GM23338 (cell line): ENCODE results near the gene MPHOSPH8. TPM values are rescaled to one million over a fixed set of nuclear protein-coding genes. Genes with fewer than 3 reads are reported as not detected.

Experiments
- ATAC-seq: fragments of 200-7000 bp; cut with Tn5 transposase; 3 replicates; pipeline ENCODE4 v1.9.1; 2020
- DNase-seq: peaks from one replicate; pipeline ENCODE4 v3.0.0-alpha.2; 2015; ENCODE audit warnings: low spot score
- H2AFZ ChIP-seq: fragments of 200-600 bp; sonication (generic); 2 replicates; pipeline ENCODE4 v1.8.0; 2016; ENCODE audit warnings: antibody characterized with exemption, mild to moderate bottlenecking, moderate library complexity
- H3F3A ChIP-seq: fragments of 200-600 bp; sonication (generic); replicated peaks from 2 replicates; pipeline ENCODE4 v1.8.0; 2017; ENCODE audit warnings: antibody characterized with exemption, mixed run types, low read depth
- H3K27ac ChIP-seq: fragments of 200-600 bp; sonication (generic); 2 replicates; pipeline ENCODE4 v1.6.1; 2016; ENCODE audit warnings: low read depth
- H3K27me3 ChIP-seq: fragments of 200-600 bp; sonication (generic); 2 replicates; pipeline ENCODE4 v1.8.0; 2016; ENCODE audit warnings: mild to moderate bottlenecking, mixed run types, moderate library complexity; ENCODE audit not compliant: insufficient read depth
- H3K36me3 ChIP-seq: fragments of 200-600 bp; sonication (generic); 2 replicates; pipeline ENCODE4 v1.8.0; 2016; ENCODE audit warnings: mild to moderate bottlenecking; ENCODE audit not compliant: insufficient read depth
- H3K4me1 ChIP-seq: fragments of 200-600 bp; sonication (generic); 2 replicates; pipeline ENCODE4 v1.8.0; 2016; ENCODE audit warnings: mild to moderate bottlenecking, moderate library complexity; ENCODE audit not compliant: insufficient read depth
- H3K4me2 ChIP-seq: fragments of 200-600 bp; sonication (generic); 2 replicates; pipeline ENCODE4 v1.7.1; 2017; ENCODE audit warnings: mixed run types
- H3K4me3 ChIP-seq: fragments of 200-600 bp; sonication (generic); 2 replicates; pipeline ENCODE4 v1.6.1; 2016; ENCODE audit warnings: mixed run types
- H3K79me2 ChIP-seq: fragments of 200-600 bp; sonication (generic); replicated peaks from 2 replicates; pipeline ENCODE4 v1.8.0; 2017; ENCODE audit warnings: mild to moderate bottlenecking; ENCODE audit not compliant: insufficient read depth
- H3K9me2 ChIP-seq: fragments of 200-600 bp; sonication (generic); 2 replicates; pipeline ENCODE4 v1.8.0; 2017; ENCODE audit not compliant: insufficient read depth
- H4K20me1 ChIP-seq: fragments of 200-600 bp; sonication (generic); replicated peaks from 2 replicates; pipeline ENCODE4 v1.8.0; 2017; ENCODE audit warnings: mild to moderate bottlenecking; ENCODE audit not compliant: insufficient read depth
- H3K27ac Mint-ChIP-seq: 2 replicates; pipeline ENCODE4 v1.8.0; 2020; ENCODE audit warnings: inconsistent platforms, mild to moderate bottlenecking, moderate library complexity, mixed read lengths
- H3K27me3 Mint-ChIP-seq: 3 replicates; pipeline ENCODE4 v1.8.0; 2022; ENCODE audit warnings: low read depth, mild to moderate bottlenecking, moderate library complexity, mixed read lengths, inconsistent platforms; ENCODE audit not compliant: insufficient read depth, poor library complexity
- H3K36me3 Mint-ChIP-seq: 3 replicates; pipeline ENCODE4 v1.8.0; 2021; ENCODE audit warnings: low read depth, mild to moderate bottlenecking, inconsistent platforms, moderate library complexity, mixed read lengths
- H3K4me1 Mint-ChIP-seq: 3 replicates; pipeline ENCODE4 v1.8.0; 2020; ENCODE audit warnings: mild to moderate bottlenecking, inconsistent platforms, mixed read lengths
- H3K4me3 Mint-ChIP-seq: 3 replicates; pipeline ENCODE4 v1.8.0; 2021; ENCODE audit warnings: moderate library complexity, mild to moderate bottlenecking, inconsistent platforms, mixed read lengths
- H3K9me3 Mint-ChIP-seq: 3 replicates; pipeline ENCODE4 v1.8.0; 2020; ENCODE audit warnings: moderate library complexity, mild to moderate bottlenecking, inconsistent platforms, mixed read lengths
- CREB1 ChIP-seq: fragments of 250-450 bp; sonication (Bioruptor Pico); IDR thresholded peaks from 2 replicates; pipeline ENCODE4 v1.5.0; 2020; ENCODE audit warnings: low read depth, mild to moderate bottlenecking, moderate library complexity
- EZH2 ChIP-seq: fragments of 200-600 bp; sonication (generic); IDR thresholded peaks from one replicate; pipeline ENCODE4 v1.8.0; 2017; ENCODE audit warnings: antibody characterized with exemption, mild to moderate bottlenecking, low read depth; ENCODE audit not compliant: unreplicated experiment
- EZH2phosphoT487 ChIP-seq: fragments of 200-600 bp; sonication (generic); IDR thresholded peaks from one replicate; pipeline ENCODE4 v1.8.1; 2018; ENCODE audit warnings: antibody characterized with exemption; ENCODE audit not compliant: unreplicated experiment
- JUNB ChIP-seq: IDR thresholded peaks from one replicate; pipeline ENCODE4 v1.6.1; 2016; ENCODE audit warnings: antibody characterized with exemption; ENCODE audit not compliant: unreplicated experiment
- NANOG ChIP-seq: IDR thresholded peaks from 2 replicates; pipeline ENCODE4 v1.6.1; 2016; ENCODE audit warnings: antibody characterized with exemption, borderline replicate concordance
- POLR2AphosphoS5 ChIP-seq: IDR thresholded peaks from 2 replicates; pipeline ENCODE4 v1.6.1; 2016; ENCODE audit warnings: antibody characterized with exemption, low read depth
- STAT1 ChIP-seq: IDR thresholded peaks from one replicate; pipeline ENCODE4 v1.6.1; 2016; ENCODE audit warnings: antibody characterized with exemption; ENCODE audit not compliant: unreplicated experiment
- ZNF114 ChIP-seq: fragments of 250-450 bp; sonication (Bioruptor Pico); IDR thresholded peaks from 2 replicates; pipeline ENCODE4 v1.5.0; 2020; ENCODE audit warnings: mild to moderate bottlenecking, moderate library complexity
- ZNF331 ChIP-seq: fragments of 250-450 bp; sonication (Bioruptor Pico); IDR thresholded peaks from 2 replicates; pipeline ENCODE4 v1.5.0; 2020; ENCODE audit warnings: low read depth, mild to moderate bottlenecking, moderate library complexity
- polyA plus RNA-seq: library from polyadenylated mRNA; unstranded; fragments of >200 nt; fragmentation: Nextera tagmentation; extraction: Ambion mirVana; gene quantifications from 2 replicates; pipeline ENCODE4 v1.2.1, GENCODE V29; 2016
- total RNA-seq: library from RNA; depleted of rRNA; stranded (reverse); fragments of >200 nt; shearing (Covaris generic); gene quantifications from 2 replicates; pipeline ENCODE4 v1.2.3, GENCODE V29; 2014
- TF ChIP-seq, protein P1 (sequence below): IDR thresholded peaks from one replicate; pipeline ENCODE4 v1.6.1; 2018; ENCODE audit warnings: antibody characterized with exemption; ENCODE audit not compliant: unreplicated experiment
- TF ChIP-seq, protein P2 (sequence below), 2 experiments: fragments of 200-600 bp in 1 of 2; sonication (generic) in 1 of 2; conservative IDR thresholded peaks; 2 replicates each; pipeline versions ENCODE4 v1.5.1 to v1.6.1; 2016 to 2017; ENCODE audit warnings: antibody characterized with exemption in 2 of 2, low read depth in 2 of 2, mild to moderate bottlenecking in 2 of 2, moderate library complexity in 1 of 2
- TF ChIP-seq, protein P3 (sequence below): IDR thresholded peaks from 2 replicates; pipeline ENCODE4 v1.6.1; 2016; ENCODE audit warnings: antibody characterized with exemption
- TF ChIP-seq, protein P4 (sequence below): fragments of 250-450 bp; sonication (Bioruptor Pico); IDR thresholded peaks from 2 replicates; pipeline ENCODE4 v1.5.0; 2020; ENCODE audit warnings: mild to moderate bottlenecking, moderate library complexity

MPHOSPH8 gene
- total and polyA plus RNA-seq, 2 experiments from 2014 or later: 15.6 to 31.9 TPM

DNA sequence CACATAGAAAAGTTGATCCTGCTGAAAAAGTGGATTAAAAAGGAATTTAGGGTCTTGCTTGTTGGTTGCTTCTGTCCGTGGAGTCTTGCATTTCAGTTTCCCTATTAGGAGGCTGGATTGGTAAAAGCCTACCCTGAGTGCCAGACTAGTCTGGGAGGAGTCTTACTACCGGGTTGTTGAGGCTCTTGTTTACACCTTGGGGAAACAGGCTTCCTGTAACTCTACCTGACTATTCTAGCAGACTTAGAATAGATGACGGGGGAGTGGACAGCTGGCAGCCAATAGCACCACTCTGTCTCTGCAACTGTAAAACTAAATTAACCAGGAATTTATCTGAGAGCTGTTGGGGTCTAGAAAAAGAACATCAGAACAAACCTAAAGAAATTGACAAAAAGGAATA, 11.3 kb upstream of the MPHOSPH8 start:
- no peaks in the 10 kb centered on the region for H3K4me1 ChIP-seq
- H3K4me3 ChIP-seq: no peak overlapping the region
- 0 out of 2 replicates have a peak, but pooled peaks cover 2% of the 10 kb centered on the region for H3K9me2 ChIP-seq
- H3F3A ChIP-seq: no peaks in the 10 kb centered on the region
- no peak for TF ChIP-seq CREB1 (CRISPR knock-in tag)
- no peak for TF ChIP-seq ZNF114 (CRISPR knock-in tag)
- TF ChIP-seq, protein P1, sequence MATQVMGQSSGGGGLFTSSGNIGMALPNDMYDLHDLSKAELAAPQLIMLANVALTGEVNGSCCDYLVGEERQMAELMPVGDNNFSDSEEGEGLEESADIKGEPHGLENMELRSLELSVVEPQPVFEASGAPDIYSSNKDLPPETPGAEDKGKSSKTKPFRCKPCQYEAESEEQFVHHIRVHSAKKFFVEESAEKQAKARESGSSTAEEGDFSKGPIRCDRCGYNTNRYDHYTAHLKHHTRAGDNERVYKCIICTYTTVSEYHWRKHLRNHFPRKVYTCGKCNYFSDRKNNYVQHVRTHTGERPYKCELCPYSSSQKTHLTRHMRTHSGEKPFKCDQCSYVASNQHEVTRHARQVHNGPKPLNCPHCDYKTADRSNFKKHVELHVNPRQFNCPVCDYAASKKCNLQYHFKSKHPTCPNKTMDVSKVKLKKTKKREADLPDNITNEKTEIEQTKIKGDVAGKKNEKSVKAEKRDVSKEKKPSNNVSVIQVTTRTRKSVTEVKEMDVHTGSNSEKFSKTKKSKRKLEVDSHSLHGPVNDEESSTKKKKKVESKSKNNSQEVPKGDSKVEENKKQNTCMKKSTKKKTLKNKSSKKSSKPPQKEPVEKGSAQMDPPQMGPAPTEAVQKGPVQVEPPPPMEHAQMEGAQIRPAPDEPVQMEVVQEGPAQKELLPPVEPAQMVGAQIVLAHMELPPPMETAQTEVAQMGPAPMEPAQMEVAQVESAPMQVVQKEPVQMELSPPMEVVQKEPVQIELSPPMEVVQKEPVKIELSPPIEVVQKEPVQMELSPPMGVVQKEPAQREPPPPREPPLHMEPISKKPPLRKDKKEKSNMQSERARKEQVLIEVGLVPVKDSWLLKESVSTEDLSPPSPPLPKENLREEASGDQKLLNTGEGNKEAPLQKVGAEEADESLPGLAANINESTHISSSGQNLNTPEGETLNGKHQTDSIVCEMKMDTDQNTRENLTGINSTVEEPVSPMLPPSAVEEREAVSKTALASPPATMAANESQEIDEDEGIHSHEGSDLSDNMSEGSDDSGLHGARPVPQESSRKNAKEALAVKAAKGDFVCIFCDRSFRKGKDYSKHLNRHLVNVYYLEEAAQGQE: no peak
- TF ChIP-seq, protein P2, sequence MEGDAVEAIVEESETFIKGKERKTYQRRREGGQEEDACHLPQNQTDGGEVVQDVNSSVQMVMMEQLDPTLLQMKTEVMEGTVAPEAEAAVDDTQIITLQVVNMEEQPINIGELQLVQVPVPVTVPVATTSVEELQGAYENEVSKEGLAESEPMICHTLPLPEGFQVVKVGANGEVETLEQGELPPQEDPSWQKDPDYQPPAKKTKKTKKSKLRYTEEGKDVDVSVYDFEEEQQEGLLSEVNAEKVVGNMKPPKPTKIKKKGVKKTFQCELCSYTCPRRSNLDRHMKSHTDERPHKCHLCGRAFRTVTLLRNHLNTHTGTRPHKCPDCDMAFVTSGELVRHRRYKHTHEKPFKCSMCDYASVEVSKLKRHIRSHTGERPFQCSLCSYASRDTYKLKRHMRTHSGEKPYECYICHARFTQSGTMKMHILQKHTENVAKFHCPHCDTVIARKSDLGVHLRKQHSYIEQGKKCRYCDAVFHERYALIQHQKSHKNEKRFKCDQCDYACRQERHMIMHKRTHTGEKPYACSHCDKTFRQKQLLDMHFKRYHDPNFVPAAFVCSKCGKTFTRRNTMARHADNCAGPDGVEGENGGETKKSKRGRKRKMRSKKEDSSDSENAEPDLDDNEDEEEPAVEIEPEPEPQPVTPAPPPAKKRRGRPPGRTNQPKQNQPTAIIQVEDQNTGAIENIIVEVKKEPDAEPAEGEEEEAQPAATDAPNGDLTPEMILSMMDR (conservative IDR thresholded peaks at IDR 0.05; ENCODE audit: low read depth in 2 of 2): no peak
- TF ChIP-seq ZNF331 (CRISPR knock-in tag): no peak
- TF ChIP-seq STAT1: no peak
- TF ChIP-seq, protein P3, sequence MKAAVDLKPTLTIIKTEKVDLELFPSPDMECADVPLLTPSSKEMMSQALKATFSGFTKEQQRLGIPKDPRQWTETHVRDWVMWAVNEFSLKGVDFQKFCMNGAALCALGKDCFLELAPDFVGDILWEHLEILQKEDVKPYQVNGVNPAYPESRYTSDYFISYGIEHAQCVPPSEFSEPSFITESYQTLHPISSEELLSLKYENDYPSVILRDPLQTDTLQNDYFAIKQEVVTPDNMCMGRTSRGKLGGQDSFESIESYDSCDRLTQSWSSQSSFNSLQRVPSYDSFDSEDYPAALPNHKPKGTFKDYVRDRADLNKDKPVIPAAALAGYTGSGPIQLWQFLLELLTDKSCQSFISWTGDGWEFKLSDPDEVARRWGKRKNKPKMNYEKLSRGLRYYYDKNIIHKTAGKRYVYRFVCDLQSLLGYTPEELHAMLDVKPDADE: no peak
- no peak for TF ChIP-seq EZH2phosphoT487
- TF ChIP-seq POLR2AphosphoS5: no peak
- TF ChIP-seq NANOG: no peak
- TF ChIP-seq, protein P4, sequence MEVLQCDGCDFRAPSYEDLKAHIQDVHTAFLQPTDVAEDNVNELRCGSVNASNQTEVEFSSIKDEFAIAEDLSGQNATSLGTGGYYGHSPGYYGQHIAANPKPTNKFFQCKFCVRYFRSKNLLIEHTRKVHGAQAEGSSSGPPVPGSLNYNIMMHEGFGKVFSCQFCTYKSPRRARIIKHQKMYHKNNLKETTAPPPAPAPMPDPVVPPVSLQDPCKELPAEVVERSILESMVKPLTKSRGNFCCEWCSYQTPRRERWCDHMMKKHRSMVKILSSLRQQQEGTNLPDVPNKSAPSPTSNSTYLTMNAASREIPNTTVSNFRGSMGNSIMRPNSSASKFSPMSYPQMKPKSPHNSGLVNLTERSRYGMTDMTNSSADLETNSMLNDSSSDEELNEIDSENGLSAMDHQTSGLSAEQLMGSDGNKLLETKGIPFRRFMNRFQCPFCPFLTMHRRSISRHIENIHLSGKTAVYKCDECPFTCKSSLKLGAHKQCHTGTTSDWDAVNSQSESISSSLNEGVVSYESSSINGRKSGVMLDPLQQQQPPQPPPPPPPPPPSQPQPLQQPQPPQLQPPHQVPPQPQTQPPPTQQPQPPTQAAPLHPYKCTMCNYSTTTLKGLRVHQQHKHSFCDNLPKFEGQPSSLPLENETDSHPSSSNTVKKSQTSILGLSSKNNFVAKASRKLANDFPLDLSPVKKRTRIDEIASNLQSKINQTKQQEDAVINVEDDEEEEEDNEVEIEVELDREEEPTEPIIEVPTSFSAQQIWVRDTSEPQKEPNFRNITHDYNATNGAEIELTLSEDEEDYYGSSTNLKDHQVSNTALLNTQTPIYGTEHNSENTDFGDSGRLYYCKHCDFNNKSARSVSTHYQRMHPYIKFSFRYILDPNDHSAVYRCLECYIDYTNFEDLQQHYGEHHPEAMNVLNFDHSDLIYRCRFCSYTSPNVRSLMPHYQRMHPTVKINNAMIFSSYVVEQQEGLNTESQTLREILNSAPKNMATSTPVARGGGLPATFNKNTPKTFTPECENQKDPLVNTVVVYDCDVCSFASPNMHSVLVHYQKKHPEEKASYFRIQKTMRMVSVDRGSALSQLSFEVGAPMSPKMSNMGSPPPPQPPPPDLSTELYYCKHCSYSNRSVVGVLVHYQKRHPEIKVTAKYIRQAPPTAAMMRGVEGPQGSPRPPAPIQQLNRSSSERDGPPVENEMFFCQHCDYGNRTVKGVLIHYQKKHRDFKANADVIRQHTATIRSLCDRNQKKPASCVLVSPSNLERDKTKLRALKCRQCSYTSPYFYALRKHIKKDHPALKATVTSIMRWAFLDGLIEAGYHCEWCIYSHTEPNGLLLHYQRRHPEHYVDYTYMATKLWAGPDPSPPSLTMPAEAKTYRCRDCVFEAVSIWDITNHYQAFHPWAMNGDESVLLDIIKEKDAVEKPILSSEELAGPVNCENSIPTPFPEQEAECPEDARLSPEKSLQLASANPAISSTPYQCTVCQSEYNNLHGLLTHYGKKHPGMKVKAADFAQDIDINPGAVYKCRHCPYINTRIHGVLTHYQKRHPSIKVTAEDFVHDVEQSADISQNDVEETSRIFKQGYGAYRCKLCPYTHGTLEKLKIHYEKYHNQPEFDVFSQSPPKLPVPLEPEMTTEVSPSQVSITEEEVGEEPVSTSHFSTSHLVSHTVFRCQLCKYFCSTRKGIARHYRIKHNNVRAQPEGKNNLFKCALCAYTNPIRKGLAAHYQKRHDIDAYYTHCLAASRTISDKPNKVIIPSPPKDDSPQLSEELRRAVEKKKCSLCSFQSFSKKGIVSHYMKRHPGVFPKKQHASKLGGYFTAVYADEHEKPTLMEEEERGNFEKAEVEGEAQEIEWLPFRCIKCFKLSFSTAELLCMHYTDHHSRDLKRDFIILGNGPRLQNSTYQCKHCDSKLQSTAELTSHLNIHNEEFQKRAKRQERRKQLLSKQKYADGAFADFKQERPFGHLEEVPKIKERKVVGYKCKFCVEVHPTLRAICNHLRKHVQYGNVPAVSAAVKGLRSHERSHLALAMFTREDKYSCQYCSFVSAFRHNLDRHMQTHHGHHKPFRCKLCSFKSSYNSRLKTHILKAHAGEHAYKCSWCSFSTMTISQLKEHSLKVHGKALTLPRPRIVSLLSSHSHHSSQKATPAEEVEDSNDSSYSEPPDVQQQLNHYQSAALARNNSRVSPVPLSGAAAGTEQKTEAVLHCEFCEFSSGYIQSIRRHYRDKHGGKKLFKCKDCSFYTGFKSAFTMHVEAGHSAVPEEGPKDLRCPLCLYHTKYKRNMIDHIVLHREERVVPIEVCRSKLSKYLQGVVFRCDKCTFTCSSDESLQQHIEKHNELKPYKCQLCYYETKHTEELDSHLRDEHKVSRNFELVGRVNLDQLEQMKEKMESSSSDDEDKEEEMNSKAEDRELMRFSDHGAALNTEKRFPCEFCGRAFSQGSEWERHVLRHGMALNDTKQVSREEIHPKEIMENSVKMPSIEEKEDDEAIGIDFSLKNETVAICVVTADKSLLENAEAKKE (CRISPR knock-in tag): no peak
- TF ChIP-seq JUNB: no peak
- no peak for TF ChIP-seq EZH2
- no peak overlapping the region for H3K4me3 Mint-ChIP-seq
- no peak overlapping the region for H3K27ac ChIP-seq
- peaks cover 12% of the 10 kb centered on the region for H3K27me3 Mint-ChIP-seq
- no peak overlapping the region for H3K4me2 ChIP-seq
- peaks cover 26% of the 10 kb centered on the region for H3K36me3 Mint-ChIP-seq
- no peaks in the 10 kb centered on the region for H3K27me3 ChIP-seq
- H2AFZ ChIP-seq: no peak overlapping the region
- no peak overlapping the region for H3K27ac Mint-ChIP-seq
- ATAC-seq: peak; percentile 73
- no peaks in the 10 kb centered on the region; the same call in 1 of the 2 replicates for H3K36me3 ChIP-seq
- no peaks in the 10 kb centered on the region for H4K20me1 ChIP-seq
- H3K9me3 Mint-ChIP-seq: peaks cover 61% of the 10 kb centered on the region
- peaks cover 4% of the 10 kb centered on the region; the same call in 1 of the 2 replicates for H3K79me2 ChIP-seq
- H3K4me1 Mint-ChIP-seq: peaks cover 5% of the 10 kb centered on the region; the same call in 2 of the 3 replicates
- peak; percentile 22 for DNase-seq
